Activated T-cell treated with anti-CD3 and anti-CD28 coated beads, Interleukin-2, amount 50 U/mL, for 72 hours (primary cell): Measurements from ENCODE around the gene COL4A1. TPM values are rescaled to one million over a fixed set of nuclear protein-coding genes. Genes with fewer than 3 reads are reported as not detected.

Experiments
- ATAC-seq, 2 donors: fragments of 150-1000 bp; cut with Tn5 transposase; replicated peaks in 1 of 2; 2 replicates each; pipeline ENCODE4 v1.10.0; 2021; ENCODE audit warnings: moderate library complexity in 2 of 2, mild to moderate bottlenecking in 1 of 2
- DNase-seq, 2 donors: peaks; one replicate each; pipeline ENCODE4 v3.0.0; 2021 to 2022; ENCODE audit warnings: mixed read lengths in 1 of 2
- H3K27ac Mint-ChIP-seq: one replicate; pipeline ENCODE4 v1.8.0; 2022; ENCODE audit warnings: mild to moderate bottlenecking, moderate library complexity, mixed read lengths
- H3K27me3 Mint-ChIP-seq: one replicate; pipeline ENCODE4 v1.8.0; 2022; ENCODE audit warnings: low read depth, mixed read lengths
- H3K36me3 Mint-ChIP-seq, 2 donors: one replicate each; pipeline ENCODE4 v1.8.0; 2022; ENCODE audit warnings: mixed read lengths in 2 of 2, mild to moderate bottlenecking in 1 of 2; ENCODE audit not compliant: insufficient read depth in 2 of 2
- H3K4me1 Mint-ChIP-seq: one replicate; pipeline ENCODE4 v1.8.0; 2022; ENCODE audit warnings: low read depth, mixed read lengths
- H3K4me3 Mint-ChIP-seq, 2 donors: one replicate each; pipeline ENCODE4 v1.8.0; 2022; ENCODE audit warnings: mild to moderate bottlenecking in 2 of 2, mixed read lengths in 2 of 2, moderate library complexity in 2 of 2
- H3K9me3 Mint-ChIP-seq, 2 donors: one replicate each; pipeline ENCODE4 v1.8.0; 2022; ENCODE audit warnings: mixed read lengths in 2 of 2
- total RNA-seq, 2 donors: library from RNA; stranded (reverse); gene quantifications; one replicate each; pipeline ENCODE4 v1.2.3, GENCODE V29; 2022

Gene COL4A1
- total RNA-seq, 2 donors from 2014 or later = 0.19 TPM; not detected in 1

DNA sequence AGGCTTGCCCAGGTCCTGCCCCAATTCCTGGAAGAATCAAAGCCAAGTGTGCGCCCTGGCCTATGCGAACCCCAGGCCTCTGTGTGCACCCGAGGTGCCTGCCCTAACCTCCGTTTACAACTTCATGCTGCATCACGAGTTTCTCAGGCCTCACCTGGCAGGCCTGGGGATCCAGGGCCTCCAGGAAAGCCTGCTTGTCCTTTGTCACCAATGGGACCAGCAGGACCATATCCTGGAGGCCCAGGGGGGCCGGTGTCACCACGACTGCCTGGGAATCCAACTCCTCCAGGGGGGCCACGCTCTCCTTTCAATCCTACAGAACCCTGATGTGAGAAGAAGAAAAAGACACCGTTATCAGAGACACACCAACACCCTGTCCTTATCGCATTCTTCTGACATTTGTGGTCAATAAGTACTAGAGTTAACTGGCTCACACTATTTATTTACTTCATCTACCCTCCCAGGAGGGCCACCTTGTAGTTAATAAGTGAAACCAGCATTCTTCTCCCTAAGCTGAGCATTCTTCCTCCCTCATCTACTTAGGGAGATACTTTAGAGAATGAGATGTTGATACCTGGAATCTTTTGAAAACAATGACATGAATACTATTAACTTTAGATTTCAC, 120.6 kb downstream of the COL4A1 start:
- Mint-ChIP-seq H3K4me1 (no peaks in the 10 kb centered on the region), H3K27me3 (peaks cover 18% of the 10 kb centered on the region), H3K27ac (no peak overlapping the region), H3K4me3 (no peak overlapping the region), H3K36me3 (no peaks in the 10 kb centered on the region), H3K9me3 (peaks cover 0 to 3% of the 10 kb centered on the region in 2 donors)
- no peak for ATAC-seq
- DNase-seq = no peak

DNA sequence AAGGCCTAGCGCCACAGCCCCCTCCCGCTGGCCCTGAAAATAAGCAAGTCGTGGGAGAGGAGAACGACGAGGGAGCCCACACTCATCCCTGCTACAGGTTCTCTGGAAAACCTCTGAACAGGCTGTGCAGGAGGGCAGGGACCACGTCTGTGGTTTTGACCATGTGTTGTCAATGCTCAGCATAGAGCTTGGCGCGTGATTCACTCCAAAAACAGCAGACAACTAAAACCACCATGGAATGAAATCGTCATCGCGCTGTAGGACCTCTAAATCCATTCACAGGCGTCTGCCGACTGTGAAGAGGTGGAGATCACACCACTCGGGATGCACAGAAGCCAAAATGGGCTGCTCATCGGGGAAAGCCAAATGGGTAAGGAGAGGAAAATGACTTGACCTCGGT, 121.3 kb downstream of the COL4A1 start:
- H3K36me3 Mint-ChIP-seq = no peaks in the 10 kb centered on the region
- H3K27me3 Mint-ChIP-seq = peaks cover 15% of the 10 kb centered on the region
- no peak overlapping the region for H3K27ac Mint-ChIP-seq
- H3K4me3 Mint-ChIP-seq = no peak overlapping the region
- DNase-seq (no peak), ATAC-seq (no peak)
- peaks cover 0 to 3% of the 10 kb centered on the region in 2 donors for H3K9me3 Mint-ChIP-seq
- no peaks in the 10 kb centered on the region for H3K4me1 Mint-ChIP-seq

- Mint-ChIP-seq H3K4me3 (no peak overlapping the region), H3K36me3 (no peaks in the 10 kb centered on the region), H3K9me3 (peaks cover 0 to 3% of the 10 kb centered on the region in 2 donors), H3K27me3 (peaks cover 6% of the 10 kb centered on the region), H3K4me1 (no peaks in the 10 kb centered on the region), H3K27ac (no peak overlapping the region)
- ATAC-seq (no peak), DNase-seq (no peak)
Measured at GRCh38 chr13:110183910-110184309, 123.0 kb downstream of the COL4A1 start.

GRCh38 chr13:110182461-110182860, 124.5 kb downstream of the COL4A1 start:
- Mint-ChIP-seq H3K36me3 (no peaks in the 10 kb centered on the region), H3K27ac (no peak overlapping the region), H3K4me3 (no peak overlapping the region), H3K9me3 (no peaks in the 10 kb centered on the region), H3K4me1 (no peaks in the 10 kb centered on the region), H3K27me3 (no peaks in the 10 kb centered on the region)
- ATAC-seq (no peak), DNase-seq (no peak)

DNA sequence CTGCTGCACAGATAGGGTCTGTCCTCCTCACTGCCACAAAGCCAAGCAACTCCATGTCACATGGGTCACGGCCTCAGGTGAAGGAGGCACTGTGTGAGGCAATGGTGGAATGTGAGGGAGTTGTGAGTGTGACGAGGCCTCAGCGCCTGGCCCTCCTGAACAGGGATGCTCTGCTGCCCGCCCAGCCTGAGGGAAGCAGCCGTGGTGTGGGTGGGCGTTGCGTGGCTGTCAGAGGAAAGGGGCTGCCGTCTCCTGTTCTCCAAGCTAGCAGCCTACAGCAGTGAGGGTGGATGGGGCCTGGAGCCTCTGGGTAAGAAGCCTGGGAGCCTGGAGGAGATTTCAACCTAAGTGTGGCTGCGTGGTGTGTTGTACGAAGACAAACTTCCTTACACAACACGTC, 125.0 kb downstream of the COL4A1 start:
- ATAC-seq (no peak), DNase-seq (no peak)
- Mint-ChIP-seq H3K27ac (no peak overlapping the region), H3K4me3 (no peak overlapping the region), H3K9me3 (no peaks in the 10 kb centered on the region), H3K4me1 (no peaks in the 10 kb centered on the region), H3K27me3 (no peaks in the 10 kb centered on the region), H3K36me3 (no peaks in the 10 kb centered on the region)

DNA sequence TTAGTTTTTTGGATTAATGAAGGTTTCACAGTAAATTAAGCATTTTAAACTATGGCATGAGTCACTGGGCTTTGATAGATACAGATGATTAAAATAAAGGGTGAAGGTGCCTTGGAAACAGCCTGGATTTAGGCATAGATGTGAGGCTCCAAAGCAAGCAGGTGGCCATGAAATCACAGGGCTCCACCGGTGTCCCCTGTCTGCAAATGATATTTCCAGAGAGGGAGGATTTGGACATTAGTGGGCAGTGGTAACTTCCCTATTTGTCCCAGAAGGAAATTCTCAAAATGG, 127.2 kb downstream of the COL4A1 start:
- ATAC-seq = no peak
- H3K4me1 Mint-ChIP-seq = no peaks in the 10 kb centered on the region

GRCh38 chr13:110179116-110179856, 127.7 kb downstream of the COL4A1 start:
- DNase-seq = no peak
- Mint-ChIP-seq H3K27me3 (no peaks in the 10 kb centered on the region), H3K4me3 (no peak overlapping the region), H3K27ac (no peak overlapping the region), H3K9me3 (peaks cover 0 to 3% of the 10 kb centered on the region in 2 donors), H3K4me1 (no peaks in the 10 kb centered on the region), H3K36me3 (peaks cover 0 to 2% of the 10 kb centered on the region in 2 donors)
- no peak for ATAC-seq

More for the DNA sequence above, 127.2 kb downstream of the COL4A1 start:
- Mint-ChIP-seq H3K27me3 (no peaks in the 10 kb centered on the region), H3K9me3 (no peaks in the 10 kb centered on the region), H3K36me3 (no peaks in the 10 kb centered on the region), H3K4me3 (no peak overlapping the region), H3K27ac (no peak overlapping the region)
- DNase-seq = no peak

GRCh38 chr13:110177790-110178189, 129.2 kb downstream of the COL4A1 start:
- Mint-ChIP-seq H3K4me3 (no peak overlapping the region), H3K27ac (no peak overlapping the region), H3K27me3 (no peaks in the 10 kb centered on the region), H3K4me1 (no peaks in the 10 kb centered on the region), H3K9me3 (peaks cover 2 to 3% of the 10 kb centered on the region in 2 donors), H3K36me3 (peaks cover 0 to 2% of the 10 kb centered on the region in 2 donors)
- DNase-seq = no peak
- no peak for ATAC-seq

DNA sequence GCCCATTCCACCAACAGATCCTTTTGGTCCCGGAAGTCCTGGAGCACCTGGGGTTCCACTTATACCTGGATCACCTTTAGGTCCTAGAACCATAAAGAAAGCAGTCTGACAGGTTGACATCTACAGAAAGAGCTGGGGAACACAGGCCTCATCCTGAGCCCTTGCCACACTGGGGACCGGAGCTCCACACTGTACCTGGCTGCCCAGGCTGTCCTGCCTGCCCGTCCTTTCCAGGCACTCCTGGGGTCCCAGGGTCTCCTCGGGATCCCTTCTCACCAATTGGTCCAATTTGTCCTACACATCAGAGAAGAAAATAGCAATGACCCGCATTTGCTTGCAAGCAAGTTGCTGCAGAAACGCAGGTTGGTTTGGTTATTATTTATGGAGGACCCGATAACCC, 130.5 kb downstream of the COL4A1 start:
- Mint-ChIP-seq H3K27me3 (no peaks in the 10 kb centered on the region), H3K4me3 (no peak overlapping the region), H3K9me3 (peaks cover 2 to 3% of the 10 kb centered on the region in 2 donors), H3K36me3 (peaks cover 0 to 2% of the 10 kb centered on the region in 2 donors), H3K27ac (no peak overlapping the region), H3K4me1 (no peaks in the 10 kb centered on the region)
- DNase-seq (no peak), ATAC-seq (no peak)

GRCh38 chr13:110173247-110173818, 133.6 kb downstream of the COL4A1 start:
- no peak for DNase-seq
- Mint-ChIP-seq H3K36me3 (peaks cover 0 to 2% of the 10 kb centered on the region in 2 donors), H3K4me1 (no peaks in the 10 kb centered on the region), H3K9me3 (peaks cover 2 to 3% of the 10 kb centered on the region in 2 donors), H3K4me3 (no peak overlapping the region), H3K27me3 (no peaks in the 10 kb centered on the region), H3K27ac (no peak overlapping the region)
- no peak for ATAC-seq

DNA sequence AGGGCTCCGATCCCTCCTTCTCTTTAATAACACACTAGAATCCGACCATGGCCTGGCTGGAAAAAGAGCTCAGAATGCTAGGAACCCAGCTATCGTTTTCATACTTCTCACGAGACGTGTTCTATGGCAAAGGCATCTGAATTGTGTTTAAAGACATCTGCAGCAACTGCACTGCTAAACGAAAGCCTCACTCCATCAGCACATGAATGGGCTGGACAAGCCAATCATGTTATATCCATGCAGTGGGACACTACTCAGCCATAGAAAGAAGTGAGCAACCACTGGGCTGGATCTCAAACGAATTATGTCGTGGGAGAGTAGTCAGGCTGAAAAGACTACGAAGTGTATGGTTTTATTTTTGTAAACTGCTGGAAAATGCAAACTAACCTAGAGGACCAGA, 136.1 kb downstream of the COL4A1 start:
- Mint-ChIP-seq H3K9me3 (peaks cover 2 to 3% of the 10 kb centered on the region in 2 donors), H3K27me3 (no peaks in the 10 kb centered on the region), H3K4me1 (no peaks in the 10 kb centered on the region), H3K4me3 (no peak overlapping the region), H3K36me3 (peaks cover 0 to 2% of the 10 kb centered on the region in 2 donors), H3K27ac (no peak overlapping the region)
- no peak for DNase-seq
- no peak for ATAC-seq

- H3K27ac Mint-ChIP-seq = no peak overlapping the region
- no peaks in the 10 kb centered on the region for H3K27me3 Mint-ChIP-seq
- H3K4me1 Mint-ChIP-seq = no peaks in the 10 kb centered on the region
- peaks cover 2 to 3% of the 10 kb centered on the region in 2 donors for H3K9me3 Mint-ChIP-seq
- peaks cover 0 to 2% of the 10 kb centered on the region in 2 donors for H3K36me3 Mint-ChIP-seq
- DNase-seq (no peak), ATAC-seq (no peak)
- no peak overlapping the region for H3K4me3 Mint-ChIP-seq
Measured at GRCh38 chr13:110170020-110170790, 136.8 kb downstream of the COL4A1 start.
